SH-SY5Y (cell line): Measurements from ENCODE around the gene NGFR.

Experiments
- GATA2 ChIP-seq: IDR thresholded peaks from 2 replicates; pipeline ENCODE4 v1.6.1; 2011; ENCODE audit warnings: mild to moderate bottlenecking, low read depth, low read length
- GATA3 ChIP-seq: IDR thresholded peaks from 2 replicates; pipeline ENCODE4 v1.6.1; 2011; ENCODE audit warnings: low read depth, mild to moderate bottlenecking, low read length, moderate library complexity

- TF ChIP-seq GATA3 (no peak), GATA2 (no peak)
Observed at GRCh38 chr17:49512296-49513043, 17.4 kb downstream of the NGFR start.
